HG03025 (cell line): ENCODE measurements around the gene SLC25A15.
"Not testable (repeated sequence)": the region's sequence is repeated elsewhere in the genome, so short reads cannot be mapped to it uniquely, and the experiment has no call there.

Experiments
- ATAC-seq: cut with Tn5 transposase; IDR thresholded peaks from one replicate; pipeline ENCODE4 v1.9.1; 2021; ENCODE audit warnings: mild to moderate bottlenecking, moderate library complexity; ENCODE audit not compliant: unreplicated experiment, low FRiP score

SLC25A15 gene

GRCh38 chr13:40780822-40781401 is 8.5 kb upstream of the SLC25A15 start:
- ATAC-seq, result no peak

- no peak for ATAC-seq
Observed at GRCh38 chr13:40781717-40782116, 7.7 kb upstream of the SLC25A15 start.

- ATAC-seq, result not testable (repeated sequence)
Observed at GRCh38 chr13:40782971-40783370, 6.4 kb upstream of the SLC25A15 start.

- ATAC-seq, result no peak
Observed at GRCh38 chr13:40784540-40784939, 4.9 kb upstream of the SLC25A15 start.

- ATAC-seq, result no peak
Observed at GRCh38 chr13:40786568-40786996, 2.8 kb upstream of the SLC25A15 start.

GRCh38 chr13:40787062-40787461 is 2.3 kb upstream of the SLC25A15 start:
- no peak for ATAC-seq

GRCh38 chr13:40788540-40789274 is 704 bp upstream of the SLC25A15 start:
- ATAC-seq, result not testable (repeated sequence)

GRCh38 chr13:40790154-40790616 is 774 bp downstream of the SLC25A15 start:
- ATAC-seq, result no peak

- ATAC-seq, result no peak
Observed at GRCh38 chr13:40792284-40793051, 3.1 kb downstream of the SLC25A15 start.

- ATAC-seq, result no peak
Observed at GRCh38 chr13:40793339-40793738, 3.9 kb downstream of the SLC25A15 start.

- ATAC-seq, result no peak
Observed at GRCh38 chr13:40794414-40795368, 5.3 kb downstream of the SLC25A15 start.

GRCh38 chr13:40796649-40797048 is 7.2 kb downstream of the SLC25A15 start:
- ATAC-seq, result no peak

- no peak for ATAC-seq
Observed at GRCh38 chr13:40798380-40798779, 9.0 kb downstream of the SLC25A15 start.

- no peak for ATAC-seq
Observed at GRCh38 chr13:40799508-40799907, 10.1 kb downstream of the SLC25A15 start.

- no peak for ATAC-seq
Observed at GRCh38 chr13:40800559-40800958, 11.1 kb downstream of the SLC25A15 start.

- ATAC-seq, result no peak
Observed at GRCh38 chr13:40801255-40802217, 12.1 kb downstream of the SLC25A15 start.

- ATAC-seq, result no peak
Observed at GRCh38 chr13:40803316-40803715, 13.9 kb downstream of the SLC25A15 start.

GRCh38 chr13:40806241-40806640 is 16.8 kb downstream of the SLC25A15 start:
- no peak for ATAC-seq

GRCh38 chr13:40809471-40809870 is 20.1 kb downstream of the SLC25A15 start:
- ATAC-seq, result no peak
